ENCODE data around the gene DVL1.

The DVL1 gene

DNA sequence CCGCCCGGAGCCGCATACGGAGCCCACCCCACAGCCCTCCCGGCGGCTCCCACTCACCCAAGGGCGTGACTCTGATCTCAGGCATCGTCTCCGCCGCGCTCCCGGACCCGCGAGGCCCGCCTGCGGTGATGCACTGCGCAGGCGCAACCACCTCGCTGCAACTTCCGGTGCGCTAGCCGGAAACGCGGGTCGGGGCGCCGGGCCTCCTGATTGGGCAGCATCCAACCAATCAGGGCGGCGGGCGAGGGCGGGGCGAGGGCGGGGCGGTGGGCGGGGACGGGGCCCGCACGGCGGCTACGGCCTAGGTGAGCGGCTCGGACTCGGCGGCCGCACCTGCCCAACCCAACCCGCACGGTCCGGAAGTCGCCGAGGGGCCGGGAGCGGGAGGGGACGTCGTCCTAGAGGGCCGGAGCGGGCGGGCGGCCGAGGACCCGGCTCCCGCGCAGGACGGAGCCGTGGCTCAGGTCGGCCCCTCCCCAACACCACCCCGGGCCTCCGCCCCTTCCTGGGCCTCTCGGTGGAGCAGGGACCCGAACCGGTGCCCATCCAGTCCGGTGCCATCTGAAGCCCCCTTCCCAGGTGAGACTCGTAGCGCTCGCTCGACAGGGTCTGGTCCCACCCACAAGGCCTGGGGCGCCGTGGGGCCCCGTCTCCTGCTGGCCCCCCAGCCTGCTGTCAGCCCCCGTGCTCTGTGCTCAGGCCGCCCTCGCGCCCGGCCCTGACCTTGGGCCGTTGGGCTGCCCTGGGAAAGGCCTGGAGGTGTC lies 24.5 kb downstream of the DVL1 start, which contains the start of the genes CPTP and INTS11:
Gene CPTP, plus strand, starts transcription at position 279 of the 764 bp plus-strand sequence. CDS start 2,109 bp downstream, outside the sequence.
Gene INTS11, minus strand, starts transcription at position 137 of the 764 bp plus-strand sequence. Its CDS starts 52 bp downstream, at position 85.
- TF ChIP-seq, protein P1, sequence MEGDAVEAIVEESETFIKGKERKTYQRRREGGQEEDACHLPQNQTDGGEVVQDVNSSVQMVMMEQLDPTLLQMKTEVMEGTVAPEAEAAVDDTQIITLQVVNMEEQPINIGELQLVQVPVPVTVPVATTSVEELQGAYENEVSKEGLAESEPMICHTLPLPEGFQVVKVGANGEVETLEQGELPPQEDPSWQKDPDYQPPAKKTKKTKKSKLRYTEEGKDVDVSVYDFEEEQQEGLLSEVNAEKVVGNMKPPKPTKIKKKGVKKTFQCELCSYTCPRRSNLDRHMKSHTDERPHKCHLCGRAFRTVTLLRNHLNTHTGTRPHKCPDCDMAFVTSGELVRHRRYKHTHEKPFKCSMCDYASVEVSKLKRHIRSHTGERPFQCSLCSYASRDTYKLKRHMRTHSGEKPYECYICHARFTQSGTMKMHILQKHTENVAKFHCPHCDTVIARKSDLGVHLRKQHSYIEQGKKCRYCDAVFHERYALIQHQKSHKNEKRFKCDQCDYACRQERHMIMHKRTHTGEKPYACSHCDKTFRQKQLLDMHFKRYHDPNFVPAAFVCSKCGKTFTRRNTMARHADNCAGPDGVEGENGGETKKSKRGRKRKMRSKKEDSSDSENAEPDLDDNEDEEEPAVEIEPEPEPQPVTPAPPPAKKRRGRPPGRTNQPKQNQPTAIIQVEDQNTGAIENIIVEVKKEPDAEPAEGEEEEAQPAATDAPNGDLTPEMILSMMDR (IDR thresholded peaks at IDR 0.05), result no peak

DNA sequence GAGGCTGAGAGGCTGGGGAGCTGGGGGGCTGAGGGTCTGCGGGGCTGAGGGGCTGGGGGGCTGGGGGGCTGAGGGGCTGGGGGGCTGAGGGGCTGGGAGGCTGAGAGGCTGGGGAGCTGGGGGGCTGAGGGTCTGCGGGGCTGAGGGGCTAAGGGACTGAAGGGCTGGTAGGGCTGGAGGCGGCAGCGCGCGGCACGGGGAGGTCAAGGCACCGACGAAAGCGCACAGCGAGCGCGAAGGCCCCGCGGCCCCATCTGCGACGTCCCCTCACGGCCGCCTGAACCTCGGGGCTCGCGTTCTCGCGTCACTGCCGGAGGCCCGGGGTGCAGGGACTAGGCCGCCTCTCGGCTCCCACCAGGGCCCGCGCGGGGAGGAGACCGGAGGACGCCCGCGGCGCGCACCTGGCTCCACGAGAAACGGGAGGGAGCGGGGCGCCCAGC lies 25.1 kb downstream of the DVL1 start:
- TF ChIP-seq, protein P1 (IDR thresholded peaks at IDR 0.05), result no peak

DNA sequence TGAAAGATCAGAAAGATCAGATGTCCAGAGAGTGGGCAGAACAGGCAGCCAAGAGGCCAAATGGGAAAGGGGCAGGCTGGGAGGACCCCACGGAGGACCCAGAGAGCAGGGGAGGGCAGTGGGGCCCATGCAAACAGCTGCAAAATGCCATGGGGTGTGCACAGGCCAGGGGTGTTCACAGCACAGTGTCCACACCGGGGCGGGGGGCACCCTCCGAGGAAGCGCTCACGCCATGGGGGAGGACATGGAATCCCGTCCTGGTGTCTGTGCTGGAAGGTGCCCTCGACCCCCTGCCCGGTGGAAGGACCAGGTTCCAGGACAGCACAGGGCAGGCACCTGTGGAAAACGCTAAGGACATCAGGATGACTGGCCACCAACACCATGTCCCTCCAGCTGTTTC lies 26.3 kb downstream of the DVL1 start:
- TF ChIP-seq, protein P1 (IDR thresholded peaks at IDR 0.05), result no peak

DNA sequence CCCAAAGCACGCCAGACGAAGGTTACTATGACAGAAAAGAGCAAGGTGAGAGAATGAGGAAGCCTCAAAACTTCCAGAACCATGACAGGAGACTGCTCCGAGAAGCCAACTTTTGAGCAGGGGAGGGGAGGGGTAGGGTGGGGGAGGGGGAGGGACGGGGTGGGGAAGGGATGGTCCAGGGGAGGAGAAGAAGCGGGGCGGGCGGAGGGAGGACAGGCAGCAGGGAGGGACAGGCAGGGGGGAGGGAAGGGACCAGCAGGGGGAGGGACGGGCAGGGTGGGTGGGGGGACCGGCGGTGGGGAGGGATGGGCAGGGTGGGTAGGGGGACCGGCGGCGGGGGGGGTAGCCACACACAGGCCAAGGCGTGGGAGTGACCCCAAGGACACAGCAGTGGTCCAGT lies 26.8 kb downstream of the DVL1 start:
- TF ChIP-seq, protein P1 (IDR thresholded peaks at IDR 0.05), result no peak

DNA sequence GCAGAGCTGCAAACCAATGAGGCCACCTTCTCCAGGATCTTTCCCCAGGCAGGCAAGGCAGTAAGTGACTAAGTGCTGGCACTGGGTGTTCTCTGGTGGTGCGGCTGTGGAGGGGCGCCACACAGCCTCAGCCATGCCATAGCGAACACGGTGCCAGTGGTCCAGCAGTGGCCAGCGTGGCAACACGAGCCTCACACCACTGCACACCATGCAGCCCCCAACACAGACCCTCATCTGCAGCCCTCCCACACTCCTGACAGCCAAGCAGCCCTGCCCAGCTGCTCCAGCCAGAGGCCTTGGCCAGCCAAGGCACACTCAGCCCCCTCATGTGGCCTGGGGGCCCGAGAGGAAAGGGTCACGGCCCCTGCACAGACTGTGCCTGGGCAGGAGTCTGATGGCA lies 27.7 kb downstream of the DVL1 start:
- TF ChIP-seq, protein P1 (IDR thresholded peaks at IDR 0.05), result no peak

DNA sequence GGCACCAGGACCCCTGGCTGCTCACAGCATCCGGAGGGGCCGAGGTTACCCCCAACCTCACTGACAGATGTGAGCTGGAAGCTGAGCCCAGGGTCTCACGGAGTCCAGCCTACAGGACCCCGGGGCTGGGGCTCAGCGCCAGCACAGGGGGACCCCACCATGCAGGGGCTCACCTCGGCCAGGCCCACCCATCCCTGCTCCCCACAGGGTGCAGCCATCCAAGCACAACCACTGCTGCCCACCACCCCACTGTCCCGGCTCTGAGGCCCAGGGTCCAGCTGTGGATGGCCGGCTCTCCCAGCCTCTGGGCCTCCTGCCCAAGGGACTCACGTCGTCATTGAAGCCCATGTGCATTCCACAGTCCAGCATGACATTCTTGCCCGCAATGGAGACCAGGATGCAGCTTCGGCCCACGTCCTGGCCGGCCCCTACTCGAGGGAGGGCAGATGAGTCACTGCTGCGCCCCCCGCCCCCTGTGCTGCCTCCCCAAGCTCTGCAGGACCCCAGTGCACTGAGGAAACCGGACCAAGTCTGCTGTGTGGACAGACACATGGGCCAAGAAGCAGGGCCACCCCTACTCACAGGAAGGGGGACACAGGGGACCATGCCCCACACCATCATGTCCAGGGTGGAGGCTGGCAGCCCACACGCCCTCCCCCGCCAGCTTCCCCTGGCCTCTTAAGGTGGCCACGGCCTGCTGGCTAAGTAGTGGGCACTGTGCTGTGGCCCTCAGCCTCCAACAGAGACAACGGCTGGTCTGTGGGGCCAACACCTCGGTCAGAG lies 28.4 kb downstream of the DVL1 start:
- TF ChIP-seq, protein P1 (IDR thresholded peaks at IDR 0.05), result no peak

DNA sequence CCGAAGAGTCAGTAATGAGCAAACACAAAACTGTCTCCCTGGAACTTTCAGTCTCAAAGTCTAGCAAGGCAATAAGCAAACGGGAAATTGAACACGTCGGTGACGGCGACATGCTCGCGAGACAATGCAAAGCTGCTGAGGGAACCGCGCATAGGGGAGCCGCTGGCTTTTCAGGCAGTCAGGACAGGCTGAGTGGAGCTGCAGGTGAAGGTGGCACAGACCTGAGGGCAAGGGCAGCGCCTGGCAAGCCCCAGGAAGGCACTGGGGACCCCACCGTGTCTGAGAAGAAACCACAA lies 29.6 kb downstream of the DVL1 start:
- TF ChIP-seq, protein P1 (IDR thresholded peaks at IDR 0.05), result no peak

Measured in LNCAP (cell line).